WTC11 (cell line): Measurements from ENCODE around the gene CIRBP. TPM values are rescaled to one million over a fixed set of nuclear protein-coding genes. Genes with fewer than 3 reads are reported as not detected.

Source experiments
- ATAC-seq: fragments of 200-7000 bp; cut with Tn5 transposase; 2 replicates; pipeline ENCODE4 v1.10.0; 2021; ENCODE audit warnings: mild to moderate bottlenecking, moderate library complexity
- CTCF ChIA-PET: fragments of 300-600 bp; sonication (Branson Sonifier 250); formaldehyde crosslinking; loops from one replicate; lab custom pipeline; 2021; ENCODE audit warnings: antibody characterized with exemption; lab: Charles Lee
- POLR2A ChIA-PET: fragments of 350-600 bp; sonication (Branson Sonifier 250); formaldehyde crosslinking; loops from one replicate; lab custom pipeline; 2021; ENCODE audit warnings: antibody characterized with exemption; lab: Charles Lee
- DNase-seq: peaks from one replicate; pipeline ENCODE4 v3.0.0; 2021; ENCODE audit warnings: low spot score
- H3K27ac Mint-ChIP-seq: 2 replicates; pipeline ENCODE4 v1.8.0; 2021; ENCODE audit warnings: mixed read lengths
- H3K27me3 Mint-ChIP-seq: 2 replicates; pipeline ENCODE4 v1.8.0; 2021; ENCODE audit warnings: low read depth, mild to moderate bottlenecking, moderate library complexity, mixed read lengths
- H3K36me3 Mint-ChIP-seq: 2 replicates; pipeline ENCODE4 v1.8.0; 2021; ENCODE audit warnings: mixed read lengths
- H3K4me1 Mint-ChIP-seq: 2 replicates; pipeline ENCODE4 v1.8.0; 2022; ENCODE audit warnings: mixed read lengths
- H3K4me3 Mint-ChIP-seq: 2 replicates; pipeline ENCODE4 v1.8.0; 2021; ENCODE audit warnings: mild to moderate bottlenecking, moderate library complexity, mixed read lengths
- H3K9me3 Mint-ChIP-seq: 2 replicates; pipeline ENCODE4 v1.8.0; 2021; ENCODE audit warnings: mixed read lengths
- E2F1 ChIP-seq: sonication (generic); formaldehyde crosslinking; IDR thresholded peaks from 2 replicates; pipeline ENCODE4 v1.8.0; 2022; ENCODE audit warnings: mild to moderate bottlenecking, missing genetic modification reagents
- ESRRA ChIP-seq: sonication (generic); formaldehyde crosslinking; IDR thresholded peaks from 2 replicates; pipeline ENCODE4 v1.8.1; 2022; ENCODE audit warnings: mild to moderate bottlenecking, missing genetic modification reagents, borderline replicate concordance
- FOXK1 ChIP-seq: sonication (generic); formaldehyde crosslinking; IDR thresholded peaks from 2 replicates; pipeline ENCODE4 v1.8.0; 2022; ENCODE audit warnings: mild to moderate bottlenecking, moderate library complexity, missing genetic modification reagents
- GABPB1 ChIP-seq: sonication (generic); formaldehyde crosslinking; IDR thresholded peaks from 2 replicates; pipeline ENCODE4 v1.8.1; 2023; ENCODE audit warnings: mild to moderate bottlenecking, missing genetic modification reagents
- GRHL2 ChIP-seq: fragments of 250-450 bp; sonication (Bioruptor Pico); IDR thresholded peaks from 2 replicates; pipeline ENCODE4 v1.8.0; 2022; ENCODE audit warnings: mild to moderate bottlenecking, moderate library complexity; ENCODE audit not compliant: insufficient replicate concordance, severe bottlenecking
- IRF2 ChIP-seq: sonication (generic); formaldehyde crosslinking; IDR thresholded peaks from 2 replicates; pipeline ENCODE4 v1.8.0; 2022; ENCODE audit warnings: low read depth, missing genetic modification reagents, borderline replicate concordance
- NFE2L1 ChIP-seq: sonication (generic); formaldehyde crosslinking; IDR thresholded peaks from 2 replicates; pipeline ENCODE4 v1.8.1; 2023; ENCODE audit warnings: missing genetic modification reagents
- NR2C2 ChIP-seq: sonication (generic); formaldehyde crosslinking; IDR thresholded peaks from 2 replicates; pipeline ENCODE4 v1.8.0; 2022; ENCODE audit warnings: mild to moderate bottlenecking, missing genetic modification reagents
- NR3C1 ChIP-seq: sonication (generic); formaldehyde crosslinking; conservative IDR thresholded peaks from 2 replicates; pipeline ENCODE4 v1.8.1; 2023; ENCODE audit warnings: low read depth, mild to moderate bottlenecking, missing genetic modification reagents
- SMAD3 ChIP-seq: sonication (generic); formaldehyde crosslinking; IDR thresholded peaks from 2 replicates; pipeline ENCODE4 v1.8.0; 2022; ENCODE audit warnings: missing genetic modification reagents, mild to moderate bottlenecking, borderline replicate concordance
- SP1 ChIP-seq: sonication (generic); formaldehyde crosslinking; conservative IDR thresholded peaks from 2 replicates; pipeline ENCODE4 v1.8.1; 2022; ENCODE audit warnings: missing genetic modification reagents
- TEAD1 ChIP-seq: sonication (generic); formaldehyde crosslinking; IDR thresholded peaks from 2 replicates; pipeline ENCODE4 v1.8.0; 2022; ENCODE audit warnings: mild to moderate bottlenecking, missing genetic modification reagents
- ZNF121 ChIP-seq: sonication (generic); formaldehyde crosslinking; IDR thresholded peaks from 2 replicates; pipeline ENCODE4 v1.8.0; 2023; ENCODE audit warnings: missing genetic modification reagents
- ZNF219 ChIP-seq: sonication (generic); formaldehyde crosslinking; IDR thresholded peaks from 2 replicates; pipeline ENCODE4 v1.8.0; 2023; ENCODE audit warnings: missing genetic modification reagents, mild to moderate bottlenecking, borderline replicate concordance
- ZNF263 ChIP-seq: sonication (generic); formaldehyde crosslinking; IDR thresholded peaks from 2 replicates; pipeline ENCODE4 v1.8.1; 2022; ENCODE audit warnings: low read depth, mild to moderate bottlenecking, moderate library complexity, missing genetic modification reagents
- total RNA-seq: library from RNA; stranded (reverse); gene quantifications from 3 replicates; pipeline ENCODE4 v1.2.3, GENCODE V29; 2021
- TF ChIP-seq, protein P1 (sequence below): sonication (generic); formaldehyde crosslinking; IDR thresholded peaks from 2 replicates; pipeline ENCODE4 v1.8.0; 2023; ENCODE audit warnings: missing genetic modification reagents, mild to moderate bottlenecking, borderline replicate concordance
- TF ChIP-seq, protein P2 (sequence below): sonication (generic); formaldehyde crosslinking; IDR thresholded peaks from 2 replicates; pipeline ENCODE4 v1.8.0; 2022; ENCODE audit warnings: mild to moderate bottlenecking, missing genetic modification reagents
- TF ChIP-seq, protein P3 (sequence below): sonication (generic); formaldehyde crosslinking; IDR thresholded peaks from 2 replicates; pipeline ENCODE4 v1.8.0; 2022; ENCODE audit warnings: mild to moderate bottlenecking, missing genetic modification reagents
- TF ChIP-seq, protein P4 (sequence below): fragments of 250-450 bp; sonication (Bioruptor Pico); IDR thresholded peaks from 2 replicates; pipeline ENCODE4 v1.9.0; 2021; ENCODE audit warnings: mild to moderate bottlenecking

The CIRBP gene
- total RNA-seq, 1 experiment from 2014 or later = 298 TPM

DNA sequence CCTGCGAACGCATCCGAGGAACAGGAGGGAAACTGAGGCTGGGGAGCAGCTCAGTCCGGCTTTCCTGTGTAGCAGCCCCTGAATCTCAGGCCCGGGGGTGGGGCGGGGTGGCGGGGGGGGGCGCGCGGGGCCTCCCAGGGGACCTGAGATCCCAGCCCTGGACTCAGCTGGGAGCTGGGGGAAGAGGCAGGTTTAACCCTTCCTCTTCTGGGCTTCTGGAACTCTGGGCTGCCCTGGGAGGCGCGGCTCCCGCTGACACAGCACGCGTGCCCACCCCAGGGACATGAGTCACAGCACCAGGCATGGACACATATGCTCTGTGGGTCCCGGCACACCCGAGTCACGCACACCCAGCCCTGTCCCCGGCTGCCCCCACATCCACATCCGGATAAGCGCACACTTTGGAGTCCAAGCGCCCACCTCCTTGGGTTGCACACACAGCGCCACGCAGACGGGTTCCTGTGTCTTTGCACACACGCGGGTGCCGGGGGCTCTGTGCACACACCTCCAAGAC is 3.5 kb upstream of the CIRBP start (continued):
- TF ChIP-seq ZNF219 (CRISPR knock-in tag) = no peak

GRCh38 chr19:1266129-1266915 is 2.8 kb upstream of the CIRBP start:
- peaks cover 16% of the 10 kb centered on the region for H3K36me3 Mint-ChIP-seq
- peak overlapping the region; percentile 67 for H3K4me3 Mint-ChIP-seq
- CTCF ChIA-PET = interaction anchor here (0.6 to 15.6 kb wide), 61 partner anchors 9 to 688 kb away, joined by 3 to 648 read pairs (median 4); partner anchors contain the start of genes ARHGAP45, ATP5F1D, FAM174C and GPX4
- TF ChIP-seq SMAD3 (CRISPR knock-in tag) = no peak
- TF ChIP-seq, protein P1, sequence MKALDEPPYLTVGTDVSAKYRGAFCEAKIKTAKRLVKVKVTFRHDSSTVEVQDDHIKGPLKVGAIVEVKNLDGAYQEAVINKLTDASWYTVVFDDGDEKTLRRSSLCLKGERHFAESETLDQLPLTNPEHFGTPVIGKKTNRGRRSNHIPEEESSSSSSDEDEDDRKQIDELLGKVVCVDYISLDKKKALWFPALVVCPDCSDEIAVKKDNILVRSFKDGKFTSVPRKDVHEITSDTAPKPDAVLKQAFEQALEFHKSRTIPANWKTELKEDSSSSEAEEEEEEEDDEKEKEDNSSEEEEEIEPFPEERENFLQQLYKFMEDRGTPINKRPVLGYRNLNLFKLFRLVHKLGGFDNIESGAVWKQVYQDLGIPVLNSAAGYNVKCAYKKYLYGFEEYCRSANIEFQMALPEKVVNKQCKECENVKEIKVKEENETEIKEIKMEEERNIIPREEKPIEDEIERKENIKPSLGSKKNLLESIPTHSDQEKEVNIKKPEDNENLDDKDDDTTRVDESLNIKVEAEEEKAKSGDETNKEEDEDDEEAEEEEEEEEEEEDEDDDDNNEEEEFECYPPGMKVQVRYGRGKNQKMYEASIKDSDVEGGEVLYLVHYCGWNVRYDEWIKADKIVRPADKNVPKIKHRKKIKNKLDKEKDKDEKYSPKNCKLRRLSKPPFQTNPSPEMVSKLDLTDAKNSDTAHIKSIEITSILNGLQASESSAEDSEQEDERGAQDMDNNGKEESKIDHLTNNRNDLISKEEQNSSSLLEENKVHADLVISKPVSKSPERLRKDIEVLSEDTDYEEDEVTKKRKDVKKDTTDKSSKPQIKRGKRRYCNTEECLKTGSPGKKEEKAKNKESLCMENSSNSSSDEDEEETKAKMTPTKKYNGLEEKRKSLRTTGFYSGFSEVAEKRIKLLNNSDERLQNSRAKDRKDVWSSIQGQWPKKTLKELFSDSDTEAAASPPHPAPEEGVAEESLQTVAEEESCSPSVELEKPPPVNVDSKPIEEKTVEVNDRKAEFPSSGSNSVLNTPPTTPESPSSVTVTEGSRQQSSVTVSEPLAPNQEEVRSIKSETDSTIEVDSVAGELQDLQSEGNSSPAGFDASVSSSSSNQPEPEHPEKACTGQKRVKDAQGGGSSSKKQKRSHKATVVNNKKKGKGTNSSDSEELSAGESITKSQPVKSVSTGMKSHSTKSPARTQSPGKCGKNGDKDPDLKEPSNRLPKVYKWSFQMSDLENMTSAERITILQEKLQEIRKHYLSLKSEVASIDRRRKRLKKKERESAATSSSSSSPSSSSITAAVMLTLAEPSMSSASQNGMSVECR (CRISPR knock-in tag) = peak; percentile 25
- 0 out of 2 replicates have a peak, but pooled peaks have one; percentile 13 for TF ChIP-seq ZNF121
- TF ChIP-seq GRHL2 (CRISPR knock-in tag) = no peak
- TF ChIP-seq, protein P2, sequence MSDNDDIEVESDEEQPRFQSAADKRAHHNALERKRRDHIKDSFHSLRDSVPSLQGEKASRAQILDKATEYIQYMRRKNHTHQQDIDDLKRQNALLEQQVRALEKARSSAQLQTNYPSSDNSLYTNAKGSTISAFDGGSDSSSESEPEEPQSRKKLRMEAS (CRISPR knock-in tag) = peak; percentile 63
- TF ChIP-seq, protein P3, sequence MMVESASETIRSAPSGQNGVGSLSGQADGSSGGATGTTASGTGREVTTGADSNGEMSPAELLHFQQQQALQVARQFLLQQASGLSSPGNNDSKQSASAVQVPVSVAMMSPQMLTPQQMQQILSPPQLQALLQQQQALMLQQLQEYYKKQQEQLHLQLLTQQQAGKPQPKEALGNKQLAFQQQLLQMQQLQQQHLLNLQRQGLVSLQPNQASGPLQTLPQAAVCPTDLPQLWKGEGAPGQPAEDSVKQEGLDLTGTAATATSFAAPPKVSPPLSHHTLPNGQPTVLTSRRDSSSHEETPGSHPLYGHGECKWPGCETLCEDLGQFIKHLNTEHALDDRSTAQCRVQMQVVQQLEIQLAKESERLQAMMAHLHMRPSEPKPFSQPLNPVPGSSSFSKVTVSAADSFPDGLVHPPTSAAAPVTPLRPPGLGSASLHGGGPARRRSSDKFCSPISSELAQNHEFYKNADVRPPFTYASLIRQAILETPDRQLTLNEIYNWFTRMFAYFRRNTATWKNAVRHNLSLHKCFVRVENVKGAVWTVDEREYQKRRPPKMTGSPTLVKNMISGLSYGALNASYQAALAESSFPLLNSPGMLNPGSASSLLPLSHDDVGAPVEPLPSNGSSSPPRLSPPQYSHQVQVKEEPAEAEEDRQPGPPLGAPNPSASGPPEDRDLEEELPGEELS (CRISPR knock-in tag) = 0 out of 2 replicates have a peak, but pooled peaks have one; percentile 56
- peak; percentile 53; the same call in 1 of the 2 replicates for TF ChIP-seq SP1 (CRISPR knock-in tag)
- TF ChIP-seq NR3C1 (CRISPR knock-in tag) = no peak
- no peak for TF ChIP-seq ESRRA (CRISPR knock-in tag)
- peak; percentile 50; the same call in 1 of the 2 replicates for TF ChIP-seq ZNF263 (CRISPR knock-in tag)
- no peak for TF ChIP-seq IRF2 (CRISPR knock-in tag)
- peak; percentile 48 for TF ChIP-seq GABPB1 (CRISPR knock-in tag)
- no peak overlapping the region for H3K27ac Mint-ChIP-seq
- POLR2A ChIA-PET = interaction anchor here (0.6 to 2.3 kb wide), 13 partner anchors 9 to 475 kb away, joined by 3 to 37 read pairs (median 4); partner anchors contain the start of gene FAM174C
- H3K4me1 Mint-ChIP-seq = peaks cover 62% of the 10 kb centered on the region
- DNase-seq (peak; percentile 86), ATAC-seq (peak; percentile 8)
- H3K9me3 Mint-ChIP-seq = no peaks in the 10 kb centered on the region
- H3K27me3 Mint-ChIP-seq = peaks cover 7% of the 10 kb centered on the region

GRCh38 chr19:1266916-1267476 is 2.1 kb upstream of the CIRBP start:
- Mint-ChIP-seq H3K4me1 (peaks cover 59% of the 10 kb centered on the region), H3K27ac (no peak overlapping the region), H3K4me3 (peak overlapping the region; percentile 76), H3K36me3 (peaks cover 23% of the 10 kb centered on the region), H3K9me3 (no peaks in the 10 kb centered on the region), H3K27me3 (peaks cover 7% of the 10 kb centered on the region)
- ATAC-seq (peak; percentile 2; the same call in 1 of the 2 replicates), DNase-seq (peak; percentile 79)
- ChIA-PET POLR2A (interaction anchor here (0.6 to 2.8 kb wide), 12 partner anchors 7 to 321 kb away, joined by 3 to 37 read pairs (median 4); partner anchors contain the start of gene FAM174C), CTCF (interaction anchor here (0.6 to 15.6 kb wide), 59 partner anchors 8 to 689 kb away, joined by 3 to 648 read pairs (median 4); partner anchors contain the start of genes ARHGAP45, ATP5F1D, FAM174C and GPX4)
- TF ChIP-seq NFE2L1 (CRISPR knock-in tag) (no peak), NR2C2 (CRISPR knock-in tag) (no peak), FOXK1 (CRISPR knock-in tag) (peak; percentile 42; the same call in 1 of the 2 replicates), E2F1 (CRISPR knock-in tag) (no peak), TEAD1 (CRISPR knock-in tag) (peak; percentile 42; the same call in 1 of the 2 replicates)
- TF ChIP-seq, protein P4, sequence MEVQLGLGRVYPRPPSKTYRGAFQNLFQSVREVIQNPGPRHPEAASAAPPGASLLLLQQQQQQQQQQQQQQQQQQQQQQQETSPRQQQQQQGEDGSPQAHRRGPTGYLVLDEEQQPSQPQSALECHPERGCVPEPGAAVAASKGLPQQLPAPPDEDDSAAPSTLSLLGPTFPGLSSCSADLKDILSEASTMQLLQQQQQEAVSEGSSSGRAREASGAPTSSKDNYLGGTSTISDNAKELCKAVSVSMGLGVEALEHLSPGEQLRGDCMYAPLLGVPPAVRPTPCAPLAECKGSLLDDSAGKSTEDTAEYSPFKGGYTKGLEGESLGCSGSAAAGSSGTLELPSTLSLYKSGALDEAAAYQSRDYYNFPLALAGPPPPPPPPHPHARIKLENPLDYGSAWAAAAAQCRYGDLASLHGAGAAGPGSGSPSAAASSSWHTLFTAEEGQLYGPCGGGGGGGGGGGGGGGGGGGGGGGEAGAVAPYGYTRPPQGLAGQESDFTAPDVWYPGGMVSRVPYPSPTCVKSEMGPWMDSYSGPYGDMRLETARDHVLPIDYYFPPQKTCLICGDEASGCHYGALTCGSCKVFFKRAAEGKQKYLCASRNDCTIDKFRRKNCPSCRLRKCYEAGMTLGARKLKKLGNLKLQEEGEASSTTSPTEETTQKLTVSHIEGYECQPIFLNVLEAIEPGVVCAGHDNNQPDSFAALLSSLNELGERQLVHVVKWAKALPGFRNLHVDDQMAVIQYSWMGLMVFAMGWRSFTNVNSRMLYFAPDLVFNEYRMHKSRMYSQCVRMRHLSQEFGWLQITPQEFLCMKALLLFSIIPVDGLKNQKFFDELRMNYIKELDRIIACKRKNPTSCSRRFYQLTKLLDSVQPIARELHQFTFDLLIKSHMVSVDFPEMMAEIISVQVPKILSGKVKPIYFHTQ (CRISPR knock-in tag) = 0 out of 2 replicates have a peak, but pooled peaks have one; percentile 26
